Measurements from ENCODE around the gene IGBP1.

Gene IGBP1

GRCh38 chrX:70133303-70134115 is at the start of gene IGBP1:
IGBP1 (plus strand) TSS chrX:70133447; CDS start chrX:70133948, 501 bp downstream.
- H3K79me2 ChIP-seq, result no peaks in the 10 kb centered on the region
- peaks cover 4% of the 10 kb centered on the region for H3K4me1 ChIP-seq
- H3K4me2 ChIP-seq (ENCODE audit: low read length), result peak within 1 kb of the TSS; percentile 68
- peak within 1 kb of the TSS; percentile 74 for H3K4me3 ChIP-seq (ENCODE audit: low read depth, low read length)
- peak within 1 kb of the TSS; percentile 67 for H3K9ac ChIP-seq
- peak within 1 kb of the TSS; percentile 92 for H3K27ac ChIP-seq
- H3K9me3 ChIP-seq (ENCODE audit: control insufficient read depth, low read length), result no peaks in the 10 kb centered on the region
- no peaks in the 10 kb centered on the region for H3K36me3 ChIP-seq (ENCODE audit: control insufficient read depth, insufficient read depth, low read length)
- H2AFZ ChIP-seq, result peak within 1 kb of the TSS; percentile 92
- no peaks in the 10 kb centered on the region for H3K27me3 ChIP-seq (ENCODE audit: control insufficient read depth, insufficient read depth, low read length)
- TF ChIP-seq CTCF (IDR thresholded peaks at IDR 0.05), result peak; percentile 63

GRCh38 chrX:70084592-70085240 is 48.5 kb upstream of the IGBP1 start:
- Histone ChIP-seq H3K9ac (no peak overlapping the region), H3K27ac (no peak overlapping the region)
- no peak for TF ChIP-seq CTCF (IDR thresholded peaks at IDR 0.05)

GRCh38 chrX:70087857-70088630 is 45.2 kb upstream of the IGBP1 start:
- Histone ChIP-seq H3K4me2 (ENCODE audit: low read length) (no peak overlapping the region), H3K4me3 (ENCODE audit: low read depth, low read length) (no peak overlapping the region), H3K36me3 (ENCODE audit: control insufficient read depth, insufficient read depth, low read length) (no peaks in the 10 kb centered on the region), H3K79me2 (no peaks in the 10 kb centered on the region), H3K4me1 (no peaks in the 10 kb centered on the region), H3K27me3 (ENCODE audit: control insufficient read depth, insufficient read depth, low read length) (no peaks in the 10 kb centered on the region), H2AFZ (no peak overlapping the region), H3K9me3 (ENCODE audit: control insufficient read depth, low read length) (no peaks in the 10 kb centered on the region), H3K9ac (no peak overlapping the region), H3K27ac (no peak overlapping the region)
- no peak for TF ChIP-seq CTCF (IDR thresholded peaks at IDR 0.05)

More at GRCh38 chrX:70084592-70085240, 48.5 kb upstream of the IGBP1 start:
- Histone ChIP-seq H3K36me3 (ENCODE audit: control insufficient read depth, insufficient read depth, low read length) (no peaks in the 10 kb centered on the region), H3K4me3 (ENCODE audit: low read depth, low read length) (no peak overlapping the region), H2AFZ (no peak overlapping the region), H3K9me3 (ENCODE audit: control insufficient read depth, low read length) (no peaks in the 10 kb centered on the region), H3K4me2 (ENCODE audit: low read length) (no peak overlapping the region), H3K4me1 (no peaks in the 10 kb centered on the region), H3K79me2 (no peaks in the 10 kb centered on the region), H3K27me3 (ENCODE audit: control insufficient read depth, insufficient read depth, low read length) (no peaks in the 10 kb centered on the region)

GRCh38 chrX:70088751-70089150 is 44.5 kb upstream of the IGBP1 start:
- Histone ChIP-seq H3K4me1 (no peaks in the 10 kb centered on the region), H3K4me3 (ENCODE audit: low read depth, low read length) (no peak overlapping the region), H3K27ac (no peak overlapping the region), H3K27me3 (ENCODE audit: control insufficient read depth, insufficient read depth, low read length) (no peaks in the 10 kb centered on the region), H3K79me2 (no peaks in the 10 kb centered on the region), H3K4me2 (ENCODE audit: low read length) (no peak overlapping the region), H3K36me3 (ENCODE audit: control insufficient read depth, insufficient read depth, low read length) (no peaks in the 10 kb centered on the region), H3K9ac (no peak overlapping the region), H2AFZ (no peak overlapping the region), H3K9me3 (ENCODE audit: control insufficient read depth, low read length) (no peaks in the 10 kb centered on the region)
- TF ChIP-seq CTCF (IDR thresholded peaks at IDR 0.05), result no peak

Data from parathyroid adenoma (tissue), 2 donors.